H9 (cell line): ENCODE results near the gene MEF2A. TPM values are rescaled to one million over a fixed set of nuclear protein-coding genes. Genes with fewer than 3 reads are reported as not detected.

Experiments
- DNase-seq: peaks from one replicate; pipeline ENCODE4 v3.0.0-alpha.2; 2017
- H2AFZ ChIP-seq: one replicate; pipeline ENCODE4 v1.6.1; 2013; ENCODE audit warnings: mild to moderate bottlenecking, low read length, control low read depth, moderate library complexity
- H2AK5ac ChIP-seq: 2 replicates; pipeline ENCODE4 v1.6.1; 2013; ENCODE audit warnings: low read length, control low read depth, mixed read lengths; ENCODE audit not compliant: insufficient read length
- H2BK120ac ChIP-seq: one replicate; pipeline ENCODE4 v1.6.1; 2013; ENCODE audit warnings: low read depth, mild to moderate bottlenecking, low read length, control low read depth, inconsistent platforms; ENCODE audit not compliant: poor library complexity, severe bottlenecking
- H2BK12ac ChIP-seq: 2 replicates; pipeline ENCODE4 v1.6.1; 2013; ENCODE audit warnings: low read length, control low read depth, mixed read lengths, low read depth; ENCODE audit not compliant: insufficient read length
- H2BK15ac ChIP-seq: 2 replicates; pipeline ENCODE4 v1.6.1; 2013; ENCODE audit warnings: low read depth, low read length, control low read depth
- H2BK20ac ChIP-seq: one replicate; pipeline ENCODE4 v1.6.1; 2013; ENCODE audit warnings: low read depth, mild to moderate bottlenecking, low read length, control low read depth, inconsistent platforms; ENCODE audit not compliant: poor library complexity, severe bottlenecking
- H2BK5ac ChIP-seq: 2 replicates; pipeline ENCODE4 v1.6.1; 2013; ENCODE audit warnings: low read length, control low read depth, mixed read lengths; ENCODE audit not compliant: insufficient read length
- H3K14ac ChIP-seq: 2 replicates; pipeline ENCODE4 v1.6.1; 2013; ENCODE audit warnings: low read length, control low read depth; ENCODE audit not compliant: insufficient read depth
- H3K18ac ChIP-seq: 2 replicates; pipeline ENCODE4 v1.6.1; 2013; ENCODE audit warnings: low read depth, mild to moderate bottlenecking, mixed read lengths, low read length, control low read depth; ENCODE audit not compliant: insufficient read length
- H3K23ac ChIP-seq: 2 replicates; pipeline ENCODE4 v1.6.1; 2013; ENCODE audit warnings: low read length, control low read depth, mixed read lengths, low read depth; ENCODE audit not compliant: insufficient read length
- H3K23me2 ChIP-seq: 2 replicates; pipeline ENCODE4 v1.6.1; 2013; ENCODE audit warnings: low read depth, mild to moderate bottlenecking, mixed read lengths, low read length, control low read depth; ENCODE audit not compliant: insufficient read length, poor library complexity, severe bottlenecking
- H3K27ac ChIP-seq: 2 replicates; pipeline ENCODE4 v1.5.1; 2013; ENCODE audit warnings: low read length, control low read depth, mixed read lengths, low read depth; ENCODE audit not compliant: insufficient read length
- H3K27me3 ChIP-seq: 2 replicates; pipeline ENCODE4 v1.6.1; 2013; ENCODE audit warnings: low read length, control low read depth, inconsistent platforms; ENCODE audit not compliant: insufficient read depth
- H3K4ac ChIP-seq: 2 replicates; pipeline ENCODE4 v1.6.1; 2013; ENCODE audit warnings: low read depth, mild to moderate bottlenecking, control low read depth, inconsistent platforms, low read length, moderate library complexity
- H3K4me1 ChIP-seq: 2 replicates; pipeline ENCODE4 v1.6.1; 2013; ENCODE audit warnings: low read length, control low read depth, inconsistent platforms; ENCODE audit not compliant: insufficient read depth
- H3K4me2 ChIP-seq: 2 replicates; pipeline ENCODE4 v1.6.1; 2013; ENCODE audit warnings: low read length, control low read depth, mixed read lengths; ENCODE audit not compliant: insufficient read length, insufficient read depth
- H3K56ac ChIP-seq: 2 replicates; pipeline ENCODE4 v1.6.1; 2013; ENCODE audit warnings: low read depth, mild to moderate bottlenecking, mixed read lengths, low read length, control low read depth; ENCODE audit not compliant: insufficient read length
- H3K79me1 ChIP-seq: 2 replicates; pipeline ENCODE4 v1.6.1; 2013; ENCODE audit warnings: low read depth, mild to moderate bottlenecking, moderate library complexity, low read length, control low read depth, inconsistent platforms; ENCODE audit not compliant: insufficient read depth, poor library complexity, severe bottlenecking
- H3K79me2 ChIP-seq: 2 replicates; pipeline ENCODE4 v1.6.1; 2013; ENCODE audit warnings: low read length, control low read depth, inconsistent platforms; ENCODE audit not compliant: insufficient read depth
- H3K9ac ChIP-seq: 2 replicates; pipeline ENCODE4 v1.6.1; 2013; ENCODE audit warnings: low read length, control low read depth, mixed read lengths; ENCODE audit not compliant: insufficient read length; ENCODE audit errors: extremely low read depth
- H3K9me3 ChIP-seq: one replicate; pipeline ENCODE4 v1.6.1; 2013; ENCODE audit warnings: low read depth, low read length, inconsistent platforms; ENCODE audit not compliant: control insufficient read depth
- H3T11ph ChIP-seq: one replicate; pipeline ENCODE4 v1.6.1; 2013; ENCODE audit warnings: mild to moderate bottlenecking, low read length, control low read depth, inconsistent platforms
- H4K20me1 ChIP-seq: one replicate; pipeline ENCODE4 v1.6.1; 2013; ENCODE audit not compliant: control insufficient read depth, insufficient read length, insufficient read depth
- H4K5ac ChIP-seq: 2 replicates; pipeline ENCODE4 v1.6.1; 2013; ENCODE audit warnings: low read depth, mild to moderate bottlenecking, mixed read lengths, low read length, control low read depth; ENCODE audit not compliant: insufficient read length
- H4K8ac ChIP-seq: replicated peaks from 2 replicates; pipeline ENCODE4 v1.6.1; 2013; ENCODE audit warnings: low read length, control low read depth, mixed read lengths, low read depth; ENCODE audit not compliant: insufficient read length
- H4K91ac ChIP-seq: 2 replicates; pipeline ENCODE4 v1.6.1; 2013; ENCODE audit warnings: low read depth, mild to moderate bottlenecking, moderate library complexity, mixed read lengths, low read length, control low read depth; ENCODE audit not compliant: insufficient read length
- H3K27ac Mint-ChIP-seq, 3 experiments: 2 replicates in 2 of 3; 3 replicates in 1 of 3; pipeline ENCODE4 v1.8.0; 2020 to 2021; ENCODE audit warnings: mixed read lengths in 3 of 3, mild to moderate bottlenecking in 1 of 3, moderate library complexity in 1 of 3
- H3K27me3 Mint-ChIP-seq: 2 replicates; pipeline ENCODE4 v1.8.0; 2021; ENCODE audit warnings: low read depth, mild to moderate bottlenecking, moderate library complexity, mixed read lengths
- H3K36me3 Mint-ChIP-seq, 3 experiments: 2 replicates in 2 of 3; 3 replicates in 1 of 3; pipeline ENCODE4 v1.8.0; 2020 to 2021; ENCODE audit warnings: low read depth in 3 of 3, mixed read lengths in 3 of 3; ENCODE audit not compliant: insufficient read depth in 1 of 3
- H3K4me1 Mint-ChIP-seq, 2 experiments: 2 replicates each; pipeline ENCODE4 v1.8.0; 2020; ENCODE audit warnings: mixed read lengths in 2 of 2
- H3K4me3 Mint-ChIP-seq, 2 experiments: 2 replicates in 1 of 2; 3 replicates in 1 of 2; pipeline ENCODE4 v1.8.0; 2020 to 2021; ENCODE audit warnings: mild to moderate bottlenecking in 2 of 2, mixed read lengths in 2 of 2, moderate library complexity in 1 of 2
- H3K9me3 Mint-ChIP-seq, 2 experiments: 2 replicates in 1 of 2; 3 replicates in 1 of 2; pipeline ENCODE4 v1.8.0; 2020; ENCODE audit warnings: mild to moderate bottlenecking in 2 of 2, mixed read lengths in 2 of 2, moderate library complexity in 1 of 2
- CTCF ChIP-seq: fragments of 200-600 bp; sonication (generic); conservative IDR thresholded peaks from 3 replicates; pipeline ENCODE4 v1.8.0; 2021; ENCODE audit warnings: antibody characterized with exemption, mild to moderate bottlenecking
- WGBS: extraction: QIAGEN DNeasy Blood & Tissue Kit; methylation state at CpG from one replicate; pipeline ENCODE4 v1.1.7; 2013; ENCODE audit warnings: missing lambda C conversion rate, low lambda C conversion rate, mixed read lengths; ENCODE audit not compliant: insufficient read length; ENCODE audit errors: extremely low coverage; 5-methylcytosine and 5-hydroxymethylcytosine counted together
- total RNA-seq: library from RNA; stranded (reverse); gene quantifications from 2 replicates; pipeline ENCODE4 v1.2.1, GENCODE V29; 2021

Gene MEF2A
- total RNA-seq, 1 experiment from 2014 or later = 20.7 TPM

GRCh38 chr15:99763827-99764226, 198.0 kb downstream of the MEF2A start:
- H3K18ac ChIP-seq = no peak overlapping the region
- no peaks in the 10 kb centered on the region for H3K36me3 Mint-ChIP-seq
- H3K23me2 ChIP-seq = no peaks in the 10 kb centered on the region
- H2BK5ac ChIP-seq = no peak overlapping the region
- TF ChIP-seq CTCF = no peak
- no peak overlapping the region for H3K23ac ChIP-seq
- WGBS = no CpG with 5 or more reads among the region's 2 CpGs
- no peaks in the 10 kb centered on the region for H3K79me2 ChIP-seq
- H3K9me3 ChIP-seq = no peaks in the 10 kb centered on the region
- H2AK5ac ChIP-seq = no peak overlapping the region
- H2BK120ac ChIP-seq = no peak overlapping the region
- H4K20me1 ChIP-seq = no peaks in the 10 kb centered on the region
- no peak overlapping the region for H3K4me3 Mint-ChIP-seq
- no peak overlapping the region for H3K14ac ChIP-seq
- H3K56ac ChIP-seq = no peak overlapping the region
- no peak overlapping the region for H3K27ac ChIP-seq
- H3K79me1 ChIP-seq = no peaks in the 10 kb centered on the region
- H2BK15ac ChIP-seq = no peak overlapping the region
- no peak overlapping the region for H3T11ph ChIP-seq
- H4K91ac ChIP-seq = no peak overlapping the region
- peaks cover 4 to 5% of the 10 kb centered on the region in 2 experiments; a peak in 3 of 4 replicates for H3K4me1 Mint-ChIP-seq
- H4K8ac ChIP-seq = no peak overlapping the region
- no peak overlapping the region for H2BK12ac ChIP-seq
- no peak for DNase-seq
- no peaks in the 10 kb centered on the region; the same call in 1 of the 2 replicates for H3K27me3 Mint-ChIP-seq
- H3K4me2 ChIP-seq = no peak overlapping the region
- H3K4ac ChIP-seq = no peak overlapping the region
- no peak overlapping the region for H2BK20ac ChIP-seq
- no peak overlapping the region for H3K9ac ChIP-seq
- H3K27ac Mint-ChIP-seq = no peak overlapping the region
- H3K4me1 ChIP-seq = no peaks in the 10 kb centered on the region
- H2AFZ ChIP-seq = no peak overlapping the region
- no peaks in the 10 kb centered on the region for H3K27me3 ChIP-seq
- H3K9me3 Mint-ChIP-seq = no peaks in the 10 kb centered on the region
- no peak overlapping the region for H4K5ac ChIP-seq
